Measurements from ENCODE around the gene GABRR2. TPM values are rescaled to one million over a fixed set of nuclear protein-coding genes. Genes with fewer than 3 reads are reported as not detected.

The GABRR2 gene
- total and polyA plus RNA-seq, 10 of the 15 experiments (the other 5 are each of a cell fraction or from before 2014, with no cell fraction given): 0.16 to 0.72 (median 0.32) TPM; not detected in 2

DNA sequence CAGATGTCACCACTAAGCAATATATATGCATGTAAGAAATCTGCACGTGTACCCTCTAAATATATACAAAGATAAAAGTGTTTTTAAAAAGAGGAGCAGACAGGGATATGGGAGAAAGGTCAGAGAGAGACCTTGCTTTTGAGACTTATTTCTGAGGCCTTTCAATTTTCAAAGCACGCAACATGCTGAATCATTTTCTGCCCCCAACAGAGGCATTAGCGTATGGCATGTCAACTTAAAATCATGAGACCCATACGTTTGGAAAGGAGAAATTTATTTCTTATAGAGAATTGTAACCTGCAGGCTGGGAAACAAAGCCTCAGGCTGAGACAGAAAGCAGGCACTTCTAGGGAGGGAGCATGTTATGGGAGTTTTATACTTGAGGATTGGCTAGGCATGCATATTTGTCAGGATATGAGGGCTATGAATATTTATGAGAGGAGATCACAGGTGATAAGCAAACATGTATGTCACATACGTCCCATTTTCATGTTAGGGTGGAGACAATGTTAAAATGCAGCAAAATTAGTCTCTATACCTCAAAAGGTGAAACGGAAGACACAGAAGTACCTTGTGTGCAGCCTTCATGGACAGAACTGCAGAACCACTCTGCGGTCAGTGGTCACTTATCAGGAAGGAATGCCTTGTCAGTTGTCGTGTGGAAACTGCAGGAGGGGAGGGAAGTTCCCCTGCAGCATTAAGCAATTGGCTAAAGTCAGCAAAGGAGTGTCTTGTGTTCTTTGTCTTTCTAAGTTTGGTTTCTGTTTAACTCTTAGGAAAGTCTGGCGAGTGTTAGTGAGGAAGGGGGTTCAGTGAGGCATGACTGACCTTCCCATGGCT, 6.3 kb upstream of the GABRR2 start (continued):
- TF ChIP-seq, protein P1, sequence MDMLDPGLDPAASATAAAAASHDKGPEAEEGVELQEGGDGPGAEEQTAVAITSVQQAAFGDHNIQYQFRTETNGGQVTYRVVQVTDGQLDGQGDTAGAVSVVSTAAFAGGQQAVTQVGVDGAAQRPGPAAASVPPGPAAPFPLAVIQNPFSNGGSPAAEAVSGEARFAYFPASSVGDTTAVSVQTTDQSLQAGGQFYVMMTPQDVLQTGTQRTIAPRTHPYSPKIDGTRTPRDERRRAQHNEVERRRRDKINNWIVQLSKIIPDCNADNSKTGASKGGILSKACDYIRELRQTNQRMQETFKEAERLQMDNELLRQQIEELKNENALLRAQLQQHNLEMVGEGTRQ (IDR thresholded peaks at IDR 0.05; ENCODE audit: borderline replicate concordance, low read depth, low read length): no peak
- no peak for TF ChIP-seq IKZF1 (conservative IDR thresholded peaks at IDR 0.05)
- no peak; the same call in 1 of the 2 replicates for TF ChIP-seq MTA3 (IDR thresholded peaks at IDR 0.05; ENCODE audit: borderline replicate concordance, low read length)
- TF ChIP-seq NFYB (IDR thresholded peaks at IDR 0.05; ENCODE audit: insufficient read depth, low read depth, low read length): no peak
- TF ChIP-seq FOXM1 (IDR thresholded peaks at IDR 0.05; ENCODE audit: low read depth, low read length): 0 out of 2 replicates have a peak, but pooled peaks have one; percentile 45
- 0 out of 2 replicates have a peak, but pooled peaks have one; percentile 10 for TF ChIP-seq IRF4 (IDR thresholded peaks at IDR 0.05; ENCODE audit: low read depth, low read length)
- TF ChIP-seq ZNF207 (IDR thresholded peaks at IDR 0.05; ENCODE audit: borderline replicate concordance): no peak
- TF ChIP-seq RUNX3 (IDR thresholded peaks at IDR 0.05; ENCODE audit: low read length): peak; percentile 91
- TF ChIP-seq, protein P2, sequence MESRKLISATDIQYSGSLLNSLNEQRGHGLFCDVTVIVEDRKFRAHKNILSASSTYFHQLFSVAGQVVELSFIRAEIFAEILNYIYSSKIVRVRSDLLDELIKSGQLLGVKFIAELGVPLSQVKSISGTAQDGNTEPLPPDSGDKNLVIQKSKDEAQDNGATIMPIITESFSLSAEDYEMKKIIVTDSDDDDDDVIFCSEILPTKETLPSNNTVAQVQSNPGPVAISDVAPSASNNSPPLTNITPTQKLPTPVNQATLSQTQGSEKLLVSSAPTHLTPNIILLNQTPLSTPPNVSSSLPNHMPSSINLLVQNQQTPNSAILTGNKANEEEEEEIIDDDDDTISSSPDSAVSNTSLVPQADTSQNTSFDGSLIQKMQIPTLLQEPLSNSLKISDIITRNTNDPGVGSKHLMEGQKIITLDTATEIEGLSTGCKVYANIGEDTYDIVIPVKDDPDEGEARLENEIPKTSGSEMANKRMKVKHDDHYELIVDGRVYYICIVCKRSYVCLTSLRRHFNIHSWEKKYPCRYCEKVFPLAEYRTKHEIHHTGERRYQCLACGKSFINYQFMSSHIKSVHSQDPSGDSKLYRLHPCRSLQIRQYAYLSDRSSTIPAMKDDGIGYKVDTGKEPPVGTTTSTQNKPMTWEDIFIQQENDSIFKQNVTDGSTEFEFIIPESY (IDR thresholded peaks at IDR 0.05): no peak
- peak; percentile 76 for TF ChIP-seq EED (IDR thresholded peaks at IDR 0.05; ENCODE audit: low read depth)
- TF ChIP-seq ZNF622 (IDR thresholded peaks at IDR 0.05): no peak
- TF ChIP-seq CBX5 (IDR thresholded peaks at IDR 0.05; ENCODE audit: low read depth): peak; percentile 37; the same call in 1 of the 2 replicates
